ENCODE data around the gene PAX1.

PAX1 gene

GRCh38 chr20:21703717-21704407 lies 1.6 kb upstream of the PAX1 start:
- Histone ChIP-seq H3K9me3 (no peaks in the 10 kb centered on the region), H3K36me3 (no peaks in the 10 kb centered on the region), H3K27ac (no peak overlapping the region), H3K4me1 (ENCODE audit: control insufficient read depth in 1 of 2, insufficient read depth in 1 of 2, low read depth in 1 of 2, low read length in 1 of 2) (no peaks in the 10 kb centered on the region), H3K4me3 (ENCODE audit: low read depth in 1 of 2, low read length in 1 of 2) (no peak overlapping the region), H3K27me3 (peaks cover 100% of the 10 kb centered on the region)
- no peak for TF ChIP-seq CTCF (IDR thresholded peaks at IDR 0.05)

GRCh38 chr20:21704408-21705385 lies 767 bp upstream of the PAX1 start:
- H3K9me3 ChIP-seq: no peaks in the 10 kb centered on the region
- no peak overlapping the region for H3K4me3 ChIP-seq (ENCODE audit: low read depth in 1 of 2, low read length in 1 of 2)
- H3K27ac ChIP-seq: no peak overlapping the region
- no peaks in the 10 kb centered on the region for H3K36me3 ChIP-seq
- no peaks in the 10 kb centered on the region for H3K4me1 ChIP-seq (ENCODE audit: control insufficient read depth in 1 of 2, insufficient read depth in 1 of 2, low read depth in 1 of 2, low read length in 1 of 2)
- peaks cover 100% of the 10 kb centered on the region for H3K27me3 ChIP-seq
- no peak for TF ChIP-seq CTCF (IDR thresholded peaks at IDR 0.05)

GRCh38 chr20:21706261-21707195 lies 1.1 kb downstream of the PAX1 start:
- Histone ChIP-seq H3K36me3 (no peaks in the 10 kb centered on the region), H3K27ac (no peak overlapping the region), H3K9me3 (no peaks in the 10 kb centered on the region), H3K4me3 (ENCODE audit: low read depth in 1 of 2, low read length in 1 of 2) (no peak overlapping the region), H3K27me3 (peaks cover 100% of the 10 kb centered on the region), H3K4me1 (ENCODE audit: control insufficient read depth in 1 of 2, insufficient read depth in 1 of 2, low read depth in 1 of 2, low read length in 1 of 2) (no peaks in the 10 kb centered on the region)
- no peak for TF ChIP-seq CTCF (IDR thresholded peaks at IDR 0.05)

- H3K4me1 ChIP-seq (ENCODE audit: control insufficient read depth in 1 of 2, insufficient read depth in 1 of 2, low read depth in 1 of 2, low read length in 1 of 2): no peaks in the 10 kb centered on the region
Measured at GRCh38 chr20:21707267-21707666, 1.8 kb downstream of the PAX1 start.

More at GRCh38 chr20:21707267-21707666, 1.8 kb downstream of the PAX1 start:
- peaks cover 100% of the 10 kb centered on the region for H3K27me3 ChIP-seq
- no peak overlapping the region for H3K27ac ChIP-seq
- TF ChIP-seq CTCF (IDR thresholded peaks at IDR 0.05): no peak
- H3K9me3 ChIP-seq: no peaks in the 10 kb centered on the region
- no peak overlapping the region for H3K4me3 ChIP-seq (ENCODE audit: low read depth in 1 of 2, low read length in 1 of 2)
- H3K36me3 ChIP-seq: no peaks in the 10 kb centered on the region
